HG03108 (cell line): ENCODE measurements around the gene SURF2.
"Not testable (repeated sequence)": the region's sequence is repeated elsewhere in the genome, so short reads cannot be mapped to it uniquely, and the experiment has no call there.

Experiments used
- ATAC-seq: cut with Tn5 transposase; IDR thresholded peaks from one replicate; pipeline ENCODE4 v1.9.1; 2021; ENCODE audit warnings: moderate library complexity; ENCODE audit not compliant: unreplicated experiment

Gene SURF2

DNA sequence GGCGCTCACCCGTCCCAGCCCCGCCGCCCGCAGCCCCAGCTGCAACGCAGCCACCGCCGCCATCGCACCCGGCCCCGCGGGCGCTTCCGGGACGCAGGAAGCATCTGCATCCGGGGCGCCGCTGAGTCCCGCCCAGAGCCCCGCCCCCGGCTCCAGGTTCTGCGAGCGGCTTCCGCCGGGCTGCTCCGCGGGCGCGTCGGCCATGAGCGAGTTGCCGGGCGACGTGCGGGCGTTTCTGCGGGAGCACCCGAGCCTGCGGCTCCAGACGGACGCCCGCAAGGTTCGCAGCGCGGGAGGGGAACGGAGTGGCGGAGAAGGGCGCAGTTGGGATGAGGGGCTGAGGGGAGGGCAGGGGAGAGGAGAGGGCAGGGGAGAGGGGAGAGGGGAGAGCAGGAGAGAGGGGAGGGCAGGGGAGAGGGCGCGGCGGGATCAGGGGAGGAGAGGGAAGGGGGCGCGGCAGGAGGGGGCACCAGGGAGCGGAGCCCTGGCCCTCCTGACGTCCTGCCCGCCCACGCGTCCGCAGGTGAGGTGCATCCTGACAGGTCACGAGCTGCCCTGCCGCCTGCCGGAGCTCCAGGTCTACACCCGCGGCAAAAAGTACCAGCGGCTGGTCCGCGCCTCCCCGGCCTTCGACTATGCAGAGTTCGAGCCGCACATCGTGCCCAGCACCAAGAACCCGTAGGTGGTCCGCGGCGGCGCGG lies at the start of gene SURF2, which contains the start of gene SURF1:
Gene SURF2 (plus strand): TSS at position 160 of the 701 bp plus-strand sequence. CDS start 43 bp downstream, at position 203.
Gene SURF1 (minus strand): TSS at position 97 of the 701 bp plus-strand sequence. CDS start 34 bp downstream, at position 63.
- peak; percentile 74 for ATAC-seq

DNA sequence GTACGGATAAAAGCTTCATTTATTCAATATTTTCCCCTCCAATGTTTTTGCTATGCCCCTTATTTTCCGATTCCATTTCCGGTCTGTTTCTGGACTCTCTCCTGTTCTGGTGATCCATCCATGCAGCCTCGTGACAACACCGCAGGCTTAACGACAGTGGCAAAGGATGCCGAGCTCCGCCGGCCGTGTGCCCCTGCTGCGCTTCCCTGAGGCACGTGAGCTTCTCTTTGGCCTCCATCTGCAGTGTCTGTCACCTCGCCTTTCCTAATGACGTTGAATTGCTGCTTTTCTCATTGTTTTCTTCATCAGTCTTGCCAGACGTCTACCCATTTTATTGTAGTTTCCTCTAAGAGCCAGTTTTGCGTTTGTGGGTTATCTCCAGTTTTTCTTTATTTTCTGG lies 49.0 kb upstream of the SURF2 start:
- no peak for ATAC-seq

DNA sequence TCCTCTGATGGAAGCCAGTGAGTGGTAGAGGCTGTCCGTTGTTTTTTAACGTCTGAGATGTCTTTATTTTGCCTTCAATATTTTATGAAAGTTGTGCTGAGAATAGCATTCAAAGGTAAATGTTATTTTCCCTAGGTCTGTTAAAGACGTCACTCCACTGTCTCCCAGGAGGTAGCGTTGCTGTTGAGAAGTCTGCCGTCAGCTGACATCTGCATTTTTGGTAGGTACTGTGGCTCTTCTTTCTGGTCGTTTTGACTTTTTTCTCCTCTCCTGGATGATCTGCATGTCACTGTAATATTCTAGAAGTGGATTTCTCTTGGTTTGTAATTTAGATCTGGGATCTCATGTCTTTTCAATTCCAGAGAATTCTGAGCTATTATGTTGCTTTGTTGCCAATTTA lies 46.7 kb upstream of the SURF2 start:
- ATAC-seq = no peak

DNA sequence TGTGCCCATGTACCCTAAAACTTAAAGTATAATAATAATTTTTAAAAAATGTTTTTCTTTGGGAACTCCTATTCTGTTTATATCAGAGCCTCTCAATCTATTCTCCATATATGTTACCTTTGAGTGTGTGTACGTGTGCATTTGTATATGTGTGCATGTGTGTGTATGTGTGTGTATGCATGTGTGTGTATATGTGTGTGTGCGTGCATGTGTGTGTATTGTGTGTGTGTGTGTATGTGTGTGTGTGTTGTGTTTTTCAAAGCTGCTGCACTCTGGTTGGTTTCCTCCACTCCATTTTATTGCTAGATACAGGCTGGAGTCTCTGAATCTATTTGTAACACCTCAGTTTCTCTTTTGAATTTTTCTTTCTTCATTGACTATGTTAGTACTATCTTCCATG lies 40.4 kb upstream of the SURF2 start:
- no peak for ATAC-seq

DNA sequence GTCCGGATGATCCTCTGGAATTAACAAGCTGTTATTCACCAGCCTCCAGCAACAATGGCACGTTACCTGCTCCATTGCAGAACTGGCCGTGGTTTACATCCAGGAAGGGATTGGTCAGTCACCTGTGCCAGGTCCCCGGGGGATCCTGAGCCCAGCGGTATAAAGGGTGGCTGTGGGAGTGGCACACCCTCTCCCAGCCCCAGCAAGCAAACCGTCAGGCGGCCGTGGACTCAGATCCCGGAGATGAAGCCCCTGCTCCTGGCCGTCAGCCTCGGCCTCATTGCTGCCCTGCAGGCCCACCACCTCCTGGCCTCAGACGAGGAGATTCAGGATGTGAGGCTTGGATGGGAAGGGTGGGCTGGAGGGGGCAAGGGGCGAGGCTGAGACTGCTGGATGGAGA lies 38.8 kb upstream of the SURF2 start:
- ATAC-seq = not testable (repeated sequence)

DNA sequence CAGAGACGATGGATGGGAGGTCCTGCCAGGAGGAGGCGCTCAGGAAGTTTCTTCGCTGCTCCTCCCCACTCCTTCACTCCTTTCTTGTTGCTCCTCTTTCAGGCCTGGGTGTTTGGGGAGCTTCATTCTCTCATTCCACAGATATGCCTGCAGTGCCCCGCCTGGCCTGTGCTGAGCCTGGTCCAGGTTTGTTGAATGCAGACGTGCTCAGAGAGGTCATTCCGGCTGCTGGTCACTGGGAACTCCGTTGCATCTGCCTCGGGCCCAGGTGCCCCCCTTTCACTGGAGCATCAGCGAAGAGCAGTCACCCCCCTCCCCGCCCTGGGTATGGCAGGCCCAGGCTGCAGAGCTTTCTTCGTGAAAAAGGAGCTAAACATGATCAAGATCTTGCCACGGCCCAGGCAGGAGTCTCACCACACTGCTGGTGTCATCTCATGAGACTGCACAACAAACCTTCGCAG lies 35.9 kb upstream of the SURF2 start:
- no peak for ATAC-seq

DNA sequence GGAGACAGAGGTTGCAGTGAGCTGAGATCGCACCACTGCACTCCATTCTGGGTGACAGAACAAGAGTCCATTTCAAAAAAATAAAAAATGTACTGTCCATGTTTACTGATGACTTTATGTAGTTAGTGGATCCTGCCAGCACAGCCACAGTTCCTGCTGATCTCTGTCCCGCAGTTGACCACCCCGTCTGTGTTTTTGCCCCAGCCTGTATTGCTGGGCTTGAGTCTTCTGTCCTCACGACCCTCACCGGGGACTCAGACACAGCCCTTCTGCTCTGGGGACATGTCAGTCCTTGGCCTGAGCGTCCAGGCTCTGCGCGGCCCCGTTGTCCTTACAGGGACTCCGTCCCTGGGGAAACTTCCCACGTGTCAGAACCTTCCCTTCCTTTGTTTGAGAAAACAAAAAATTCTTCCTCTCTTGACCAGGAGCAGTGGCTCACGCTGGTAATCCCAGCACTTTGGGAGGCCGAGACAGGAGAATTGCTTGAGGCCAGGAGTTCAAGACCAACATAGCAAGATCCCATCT lies 34.9 kb upstream of the SURF2 start:
- no peak for ATAC-seq

DNA sequence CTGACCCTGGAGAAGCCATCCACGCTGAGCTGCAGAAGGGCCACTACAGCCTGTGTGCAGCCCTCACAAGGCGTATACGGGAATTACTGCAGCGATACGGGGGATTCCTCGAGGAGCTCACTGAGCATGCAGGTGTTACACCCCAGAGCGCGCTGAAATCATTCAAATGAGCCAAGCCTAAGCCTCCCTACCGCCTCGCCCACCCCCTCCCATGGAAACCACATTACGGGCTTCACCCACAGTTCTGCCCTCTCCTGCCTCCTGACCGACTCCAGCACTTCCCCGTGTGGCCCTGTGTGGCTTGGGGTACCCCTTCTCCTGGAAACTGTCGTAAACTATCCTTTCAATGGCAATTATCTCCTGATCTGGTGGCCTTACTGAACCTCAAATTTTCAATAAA lies 33.6 kb upstream of the SURF2 start:
- ATAC-seq = no peak

DNA sequence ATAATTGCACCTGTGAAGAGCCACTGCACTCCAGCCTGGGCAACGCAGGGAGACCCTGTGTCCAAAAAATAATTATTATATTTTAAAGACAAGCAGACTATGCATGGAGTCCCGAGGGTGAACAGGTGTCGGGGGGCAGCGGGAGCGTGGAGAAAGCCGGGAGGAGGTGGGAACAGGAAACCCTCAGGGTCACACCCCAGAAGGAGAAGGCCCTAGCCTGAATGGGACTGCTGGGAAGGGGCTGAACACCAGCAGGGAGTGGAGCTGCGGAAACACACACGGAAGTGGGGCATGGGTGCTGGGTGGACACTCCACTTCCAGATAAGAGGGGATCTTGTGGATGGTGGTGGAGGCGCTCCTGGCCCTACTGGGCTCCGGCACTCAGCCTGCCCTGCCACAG lies 33.1 kb upstream of the SURF2 start:
- ATAC-seq = no peak

DNA sequence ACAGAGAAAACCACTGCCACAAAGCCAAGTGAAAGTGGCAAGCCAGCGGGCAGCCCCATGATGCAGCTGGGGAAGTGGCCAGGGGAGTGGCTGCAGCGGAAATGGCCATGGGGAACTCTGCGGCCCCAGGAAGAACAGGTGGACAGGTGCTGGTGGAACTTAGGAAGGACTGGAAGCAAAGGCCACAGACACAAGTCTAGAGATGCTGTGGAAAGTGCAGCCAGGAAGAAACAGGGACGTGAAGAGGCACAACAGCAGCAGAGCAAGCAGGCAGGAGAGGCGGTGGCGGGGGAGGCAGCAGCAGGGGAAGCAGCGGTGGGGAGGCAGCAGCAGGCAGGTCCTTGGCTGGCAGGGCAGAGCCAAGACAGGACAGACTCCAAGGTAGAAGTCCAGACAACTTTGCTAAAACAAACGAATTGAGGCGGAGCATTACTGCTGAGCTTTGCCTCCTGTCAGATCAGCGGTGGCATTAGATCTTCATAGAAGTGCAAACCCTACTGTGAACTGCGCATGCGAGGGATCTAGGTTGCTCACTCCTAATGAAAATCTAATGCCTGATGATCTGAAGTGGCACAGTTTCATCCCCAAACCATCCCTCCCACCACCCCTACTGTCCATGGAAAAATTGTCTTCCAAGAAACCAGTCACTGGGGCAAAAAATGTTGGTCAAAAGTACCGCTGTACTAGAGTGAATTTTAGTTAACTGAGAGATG lies 32.2 kb upstream of the SURF2 start:
- ATAC-seq = no peak

DNA sequence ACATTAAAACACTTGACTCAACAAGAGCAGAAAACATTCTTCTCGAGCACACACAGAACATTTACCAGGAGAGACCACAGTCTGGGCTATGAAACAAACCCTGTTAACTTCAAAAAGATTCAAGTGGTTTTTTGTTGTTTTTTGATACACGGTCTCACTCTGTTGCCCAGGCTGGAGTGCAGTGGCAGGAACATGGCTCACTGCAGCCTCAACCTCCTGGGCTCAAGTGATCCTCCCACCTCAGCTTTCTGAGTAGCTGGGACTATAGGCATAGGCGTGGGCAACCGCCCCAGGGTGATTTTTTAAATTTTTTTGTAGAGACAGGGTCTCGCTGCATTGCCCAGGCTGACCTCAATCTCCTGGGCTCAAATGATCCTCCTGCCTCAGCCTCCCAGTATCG lies 29.3 kb upstream of the SURF2 start:
- ATAC-seq = not testable (repeated sequence)

DNA sequence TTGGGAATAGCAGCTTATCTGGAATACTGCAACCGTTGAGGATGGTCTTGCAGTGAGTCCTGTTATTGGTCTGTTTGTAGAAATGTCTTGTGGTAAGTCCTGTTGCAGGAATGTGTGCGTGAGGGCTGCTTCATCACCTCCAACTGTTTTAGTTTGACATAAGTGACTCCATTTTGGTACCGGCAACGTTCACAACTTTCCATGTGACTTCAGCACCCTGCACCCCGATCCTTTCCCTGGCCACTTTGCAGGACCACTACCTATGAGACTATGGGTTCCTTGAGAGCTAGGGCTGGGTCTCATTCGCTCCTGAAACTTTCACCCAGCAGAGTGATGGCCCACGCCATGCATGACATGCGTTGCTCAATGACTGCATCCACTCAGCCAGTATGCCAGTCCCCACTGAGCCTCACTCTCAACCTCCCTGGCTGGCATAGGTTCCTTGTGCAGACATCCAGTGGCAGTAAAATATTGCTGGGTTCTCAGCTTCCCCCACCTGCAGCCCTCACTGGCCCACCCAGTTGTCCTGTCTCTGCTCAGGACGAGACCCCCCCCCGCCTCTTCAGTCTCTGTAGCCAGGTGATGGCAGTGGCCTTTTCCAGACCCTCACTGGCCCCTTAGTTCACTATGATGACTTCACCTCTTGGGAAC lies 28.4 kb upstream of the SURF2 start:
- no peak for ATAC-seq

DNA sequence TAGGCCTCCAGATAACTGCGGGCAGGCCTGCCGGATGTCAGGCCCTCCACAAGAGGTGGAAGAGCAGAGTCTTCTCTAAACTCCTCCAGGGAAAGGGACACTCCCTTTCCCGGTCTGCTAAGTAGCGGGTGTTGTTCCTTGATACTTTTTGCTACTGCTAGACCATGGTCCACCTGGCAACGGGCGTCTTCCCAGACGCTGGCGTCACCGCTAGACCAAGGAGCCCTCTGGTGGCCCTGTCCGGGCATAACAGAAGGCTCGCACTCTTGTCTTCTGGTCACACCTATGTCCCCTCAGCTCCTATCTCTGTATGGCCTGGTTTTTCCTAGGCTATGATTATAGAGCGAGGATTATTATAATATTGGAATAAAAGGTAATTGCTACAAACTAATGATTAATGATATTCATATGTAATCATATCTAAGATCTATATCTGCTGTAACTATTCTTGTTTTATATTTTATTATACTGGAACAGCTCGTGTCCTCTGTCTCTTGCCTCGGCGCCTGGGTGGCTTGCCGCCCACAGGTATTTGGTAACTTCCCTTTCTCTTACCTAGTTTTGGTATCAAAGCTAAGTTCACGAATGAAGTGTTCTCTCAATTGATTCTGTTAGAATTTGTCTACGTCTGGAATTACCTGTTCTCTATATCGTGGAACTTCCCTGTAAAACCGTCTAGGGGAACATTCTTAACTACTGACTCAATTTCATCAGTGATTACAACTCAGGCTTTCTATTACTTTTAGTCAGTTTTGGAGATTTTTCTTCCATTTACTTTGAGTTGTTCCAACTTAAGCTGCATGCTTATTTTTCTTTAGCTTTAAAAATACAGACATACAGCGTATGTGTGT lies 26.8 kb upstream of the SURF2 start:
- ATAC-seq = not testable (repeated sequence)

DNA sequence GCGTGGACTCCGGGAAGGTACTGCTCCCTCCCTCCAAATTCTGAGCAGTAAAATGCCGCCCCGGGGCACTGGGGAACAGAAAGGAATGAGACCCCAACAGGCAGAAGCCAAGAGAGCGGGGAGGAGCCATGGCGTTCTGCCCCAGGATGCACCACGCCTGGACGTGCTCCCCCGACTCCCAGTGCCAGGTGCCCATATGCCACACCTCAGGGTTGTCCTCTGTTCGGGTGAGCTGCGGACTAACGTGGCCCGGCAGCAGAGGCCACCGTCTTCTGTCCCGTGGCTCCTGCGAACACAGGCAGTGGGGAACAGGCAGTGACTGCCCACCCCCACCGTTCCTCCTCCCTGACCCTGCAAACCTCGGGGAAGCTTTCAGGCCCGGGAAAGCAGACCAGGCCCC lies 25.1 kb upstream of the SURF2 start:
- ATAC-seq = no peak

DNA sequence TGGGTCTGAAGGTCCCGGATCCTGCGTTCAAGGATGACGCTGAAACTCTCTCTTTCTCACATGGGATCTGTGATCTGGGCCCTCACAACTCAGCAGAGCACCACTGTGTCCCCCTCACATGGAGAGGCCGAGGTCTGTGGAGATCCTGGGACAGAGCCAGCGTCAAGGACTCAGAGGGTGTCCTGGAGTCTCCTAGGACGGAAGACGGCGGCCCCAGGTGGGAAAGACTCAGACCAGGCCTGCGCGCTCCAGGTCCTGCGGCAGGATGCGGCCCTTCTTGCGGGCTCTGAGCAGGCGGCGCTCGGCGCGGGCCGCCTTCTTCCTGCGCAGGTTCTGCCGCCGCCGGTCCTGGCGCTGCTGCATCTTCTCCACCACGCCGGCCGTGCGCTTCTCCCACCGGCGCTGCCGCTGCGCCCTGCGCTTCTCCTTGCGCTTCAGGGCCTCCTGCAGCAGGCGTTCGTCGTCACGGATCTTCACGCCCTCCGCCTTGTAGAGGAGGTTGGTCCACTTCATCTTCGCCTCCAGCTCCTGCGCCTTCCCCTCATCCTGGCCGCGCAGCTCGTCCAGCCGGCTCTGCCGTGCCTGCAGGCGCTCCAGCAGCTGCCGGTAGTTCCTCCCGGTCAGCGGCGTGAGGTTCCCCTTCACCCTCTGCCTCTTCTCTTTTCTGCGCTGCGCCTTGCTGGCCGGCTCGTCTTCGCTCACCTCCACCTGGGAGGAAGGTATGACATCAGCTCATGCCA lies 24.5 kb upstream of the SURF2 start:
- ATAC-seq = no peak

DNA sequence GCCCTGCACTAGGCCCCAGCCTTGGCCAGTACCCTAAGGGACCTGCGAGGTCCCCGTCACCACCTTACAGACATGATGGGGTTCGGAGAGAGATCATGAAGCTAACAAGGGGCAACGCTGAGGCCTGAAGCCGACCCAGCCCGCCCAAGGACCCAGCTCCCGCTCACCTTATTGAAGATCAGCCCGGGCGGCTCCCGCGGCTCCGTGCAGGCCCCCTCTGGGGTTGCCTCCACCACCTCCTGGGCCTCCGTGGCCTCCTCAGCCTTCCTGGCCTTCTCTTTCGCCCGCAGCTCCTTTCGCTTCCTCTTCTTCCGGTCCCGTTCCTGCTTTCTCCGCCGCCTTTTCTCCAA lies 24.0 kb upstream of the SURF2 start:
- no peak for ATAC-seq

DNA sequence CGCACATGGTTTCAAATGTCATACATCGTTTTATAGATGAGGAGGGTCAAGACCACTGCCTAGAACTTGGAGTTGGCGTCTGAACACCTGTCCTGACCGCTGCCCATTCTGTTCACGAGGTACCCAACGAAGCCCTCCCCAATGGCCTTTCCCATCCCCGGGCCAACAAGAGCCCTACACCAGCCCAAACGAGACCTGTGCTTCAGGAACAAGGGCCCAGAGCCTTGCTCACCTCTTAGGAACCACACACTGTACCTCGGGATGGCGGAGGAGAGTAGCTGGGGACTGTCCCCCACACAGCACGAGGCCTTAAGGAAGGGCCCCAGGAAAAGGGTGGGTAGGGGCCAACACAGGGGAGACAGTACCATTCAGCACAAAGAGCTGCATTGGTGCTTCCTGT lies 23.3 kb upstream of the SURF2 start:
- no peak for ATAC-seq

DNA sequence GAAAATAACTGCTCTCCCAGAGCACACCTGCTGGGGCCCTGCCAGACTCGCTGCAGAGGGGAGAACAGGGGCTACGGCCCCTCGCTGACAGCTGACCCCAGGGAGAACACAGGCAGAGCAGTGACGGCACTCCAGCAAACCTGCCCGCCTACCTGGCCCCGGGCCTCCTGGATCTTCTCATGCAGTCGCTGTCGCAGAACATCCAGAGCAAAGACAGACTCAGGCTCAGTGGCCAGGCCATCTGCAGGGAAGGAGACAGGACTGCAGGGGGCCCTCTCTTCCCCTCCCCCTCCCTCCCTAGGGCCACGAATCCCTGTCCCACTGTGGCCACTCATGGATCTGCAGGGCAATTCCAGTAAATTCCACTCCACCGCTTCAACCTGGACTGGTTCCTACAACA lies 22.8 kb upstream of the SURF2 start:
- no peak for ATAC-seq

DNA sequence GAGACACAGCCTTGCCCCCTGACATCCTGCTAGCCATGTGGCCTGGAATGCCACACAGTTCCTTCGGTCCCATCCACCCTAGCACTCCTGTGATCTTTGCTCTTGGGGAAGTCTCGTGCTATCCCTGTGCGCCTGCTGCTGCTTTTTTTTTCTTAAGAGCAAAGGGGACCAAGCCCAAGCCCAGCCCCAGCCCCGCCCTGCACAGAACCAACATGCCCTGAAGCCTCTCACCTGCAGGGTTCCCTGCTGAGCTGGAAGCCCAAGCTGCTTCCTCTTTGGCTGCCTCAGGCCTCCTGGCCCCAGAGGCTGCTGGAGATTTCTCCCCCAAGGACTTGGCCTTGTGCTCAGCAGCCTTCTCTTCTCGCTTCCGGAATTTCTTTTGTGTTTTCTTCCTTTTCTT lies 22.2 kb upstream of the SURF2 start:
- ATAC-seq = no peak

DNA sequence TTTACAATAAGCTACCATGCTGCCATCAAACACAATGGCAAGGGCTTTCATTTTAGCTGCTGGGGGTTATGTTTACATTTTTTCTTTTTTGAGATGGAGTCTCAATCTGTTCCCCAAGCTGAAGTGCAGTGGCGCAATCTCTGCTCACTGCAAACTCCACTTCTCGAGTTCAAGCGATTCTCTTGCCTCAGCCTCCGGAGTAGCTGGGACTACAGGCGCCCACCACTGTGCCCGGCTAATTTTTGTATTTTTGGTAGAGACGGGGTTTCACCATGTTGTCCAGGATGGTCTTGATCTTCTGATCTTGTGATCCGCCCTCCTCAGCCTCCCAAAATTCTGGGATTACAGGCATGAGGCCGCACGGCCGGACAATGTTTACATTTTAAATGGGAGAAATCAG lies 21.5 kb upstream of the SURF2 start:
- not testable (repeated sequence) for ATAC-seq
